Endothelial cell of umbilical vein (primary cell): ENCODE data around the gene KANK2.

ENCODE experiments used
- CTCF ChIP-seq, 2 donors: IDR thresholded peaks; 1 replicate in 1 of 2; 2 replicates in 1 of 2; pipeline ENCODE4 v1.5.1; 2011; ENCODE audit warnings: low read length in 2 of 2, mild to moderate bottlenecking in 2 of 2, moderate library complexity in 2 of 2, control low read depth in 1 of 2, inconsistent platforms in 1 of 2, low read depth in 1 of 2; ENCODE audit not compliant: insufficient read depth in 1 of 2; ENCODE audit errors: extremely low read depth in 1 of 2
- EZH2 ChIP-seq: IDR thresholded peaks from 2 replicates; pipeline ENCODE4 v1.6.1; 2012; ENCODE audit warnings: borderline replicate concordance, low read depth, mild to moderate bottlenecking, moderate library complexity, low read length, inconsistent platforms; ENCODE audit not compliant: severe bottlenecking
- JUN ChIP-seq: IDR thresholded peaks from 2 replicates; pipeline ENCODE4 v1.6.1; 2011; ENCODE audit warnings: borderline replicate concordance, low read depth; ENCODE audit not compliant: insufficient read length, insufficient read depth
- MAX ChIP-seq: IDR thresholded peaks from 2 replicates; pipeline ENCODE4 v1.6.1; 2011; ENCODE audit not compliant: insufficient read depth, insufficient read length
- MYC ChIP-seq: IDR thresholded peaks from one replicate; pipeline ENCODE4 v1.6.1; 2011; ENCODE audit warnings: mild to moderate bottlenecking, low read depth, low read length
- POLR2A ChIP-seq: IDR thresholded peaks from 2 replicates; pipeline ENCODE4 v1.6.1; 2012; ENCODE audit warnings: low read depth, mild to moderate bottlenecking, control low read depth, low read length
- POLR2AphosphoS5 ChIP-seq: IDR thresholded peaks from 2 replicates; pipeline ENCODE4 v1.6.1; 2012; ENCODE audit warnings: low read depth, mild to moderate bottlenecking, control low read depth, low read length, moderate library complexity; ENCODE audit not compliant: insufficient read depth

GRCh38 chr19:11169896-11170678 is 27.3 kb downstream of the KANK2 start:
- TF ChIP-seq POLR2A (no peak), MAX (no peak), CTCF (IDR thresholded peaks at IDR 0.05; ENCODE audit: extremely low read depth in 1 of 2, insufficient read depth in 1 of 2, low read depth in 1 of 2, low read length in 2 of 2) (no peak), POLR2AphosphoS5 (no peak), EZH2 (no peak), MYC (no peak), JUN (no peak)
